ENCODE results near the gene RANGRF.

RANGRF gene

DNA sequence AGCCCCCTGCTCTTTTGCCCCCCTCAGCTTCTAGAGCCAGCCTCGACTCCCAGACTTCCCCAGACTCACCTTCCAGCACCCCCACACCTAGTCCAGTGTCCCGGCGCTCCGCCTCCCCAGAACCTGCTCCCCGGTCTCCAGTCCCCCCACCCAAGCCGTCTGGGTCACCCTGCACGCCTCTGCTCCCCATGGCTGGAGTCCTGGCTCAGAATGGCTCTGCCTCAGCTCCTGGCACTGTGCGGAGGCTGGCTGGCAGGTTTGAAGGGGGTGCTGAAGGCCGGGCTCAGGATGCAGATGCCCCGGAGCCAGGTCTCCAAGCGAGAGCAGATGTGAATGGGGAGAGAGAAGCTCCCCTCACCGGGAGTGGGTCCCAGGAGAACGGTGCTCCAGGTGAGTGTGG lies 23.8 kb downstream of the RANGRF start:
- TF ChIP-seq SIN3A (IDR thresholded peaks at IDR 0.05; ENCODE audit: borderline replicate concordance, insufficient read depth, low read length), result no peak
- TF ChIP-seq, protein P1, sequence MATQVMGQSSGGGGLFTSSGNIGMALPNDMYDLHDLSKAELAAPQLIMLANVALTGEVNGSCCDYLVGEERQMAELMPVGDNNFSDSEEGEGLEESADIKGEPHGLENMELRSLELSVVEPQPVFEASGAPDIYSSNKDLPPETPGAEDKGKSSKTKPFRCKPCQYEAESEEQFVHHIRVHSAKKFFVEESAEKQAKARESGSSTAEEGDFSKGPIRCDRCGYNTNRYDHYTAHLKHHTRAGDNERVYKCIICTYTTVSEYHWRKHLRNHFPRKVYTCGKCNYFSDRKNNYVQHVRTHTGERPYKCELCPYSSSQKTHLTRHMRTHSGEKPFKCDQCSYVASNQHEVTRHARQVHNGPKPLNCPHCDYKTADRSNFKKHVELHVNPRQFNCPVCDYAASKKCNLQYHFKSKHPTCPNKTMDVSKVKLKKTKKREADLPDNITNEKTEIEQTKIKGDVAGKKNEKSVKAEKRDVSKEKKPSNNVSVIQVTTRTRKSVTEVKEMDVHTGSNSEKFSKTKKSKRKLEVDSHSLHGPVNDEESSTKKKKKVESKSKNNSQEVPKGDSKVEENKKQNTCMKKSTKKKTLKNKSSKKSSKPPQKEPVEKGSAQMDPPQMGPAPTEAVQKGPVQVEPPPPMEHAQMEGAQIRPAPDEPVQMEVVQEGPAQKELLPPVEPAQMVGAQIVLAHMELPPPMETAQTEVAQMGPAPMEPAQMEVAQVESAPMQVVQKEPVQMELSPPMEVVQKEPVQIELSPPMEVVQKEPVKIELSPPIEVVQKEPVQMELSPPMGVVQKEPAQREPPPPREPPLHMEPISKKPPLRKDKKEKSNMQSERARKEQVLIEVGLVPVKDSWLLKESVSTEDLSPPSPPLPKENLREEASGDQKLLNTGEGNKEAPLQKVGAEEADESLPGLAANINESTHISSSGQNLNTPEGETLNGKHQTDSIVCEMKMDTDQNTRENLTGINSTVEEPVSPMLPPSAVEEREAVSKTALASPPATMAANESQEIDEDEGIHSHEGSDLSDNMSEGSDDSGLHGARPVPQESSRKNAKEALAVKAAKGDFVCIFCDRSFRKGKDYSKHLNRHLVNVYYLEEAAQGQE (IDR thresholded peaks at IDR 0.05; ENCODE audit: insufficient read depth in 1 of 2, low read depth in 2 of 2, low read length in 2 of 2), result no peak
- TF ChIP-seq FOXP2 (optimal IDR thresholded peaks at IDR 0.05; ENCODE audit: borderline replicate concordance, extremely low read depth, extremely low read length, insufficient read depth), result no peak
- no peak for TF ChIP-seq TAF1 (IDR thresholded peaks at IDR 0.05; ENCODE audit: borderline replicate concordance, insufficient read depth, low read length)
- no peak for TF ChIP-seq POLR2AphosphoS5 (IDR thresholded peaks at IDR 0.05; ENCODE audit: low read depth, low read length)

DNA sequence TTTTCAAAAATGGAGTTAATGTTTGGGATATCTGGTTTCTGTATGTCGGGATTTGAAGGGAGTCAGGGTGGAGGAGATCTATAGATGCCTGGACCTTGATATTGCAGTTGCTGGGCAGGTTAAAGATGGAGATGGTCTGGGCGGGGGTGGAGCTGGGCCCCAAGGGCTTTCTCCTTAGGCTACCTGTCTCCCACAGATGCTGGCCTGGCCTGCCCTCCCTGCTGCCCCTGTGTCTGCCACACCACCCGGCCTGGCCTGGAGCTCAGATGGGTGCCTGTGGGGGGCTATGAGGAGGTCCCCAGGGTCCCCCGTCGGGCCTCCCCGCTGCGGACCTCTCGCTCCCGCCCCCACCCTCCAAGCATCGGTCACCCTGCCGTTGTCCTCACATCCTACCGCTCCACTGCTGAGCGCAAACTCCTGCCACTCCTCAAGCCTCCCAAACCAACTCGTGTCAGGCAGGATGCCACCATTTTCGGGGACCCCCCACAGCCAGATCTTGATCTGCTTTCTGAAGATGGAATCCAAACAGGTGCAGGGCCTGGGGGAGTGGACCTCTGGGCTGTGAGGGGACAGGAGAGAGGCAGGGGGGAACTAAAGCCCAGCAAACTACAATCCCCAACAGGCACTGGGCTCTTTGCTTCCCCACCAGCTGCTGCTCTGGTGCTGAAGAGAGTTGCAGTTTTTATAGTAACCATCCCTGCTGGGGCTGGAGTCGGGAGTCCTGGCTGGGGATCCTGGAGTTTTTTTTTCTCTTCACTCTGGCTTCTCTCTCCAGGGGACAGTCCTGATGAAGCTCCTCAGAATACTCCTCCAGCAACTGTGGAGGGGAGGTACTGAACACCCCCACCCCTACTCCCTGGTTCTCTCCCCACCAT lies 24.5 kb downstream of the RANGRF start:
- TF ChIP-seq SIN3A (IDR thresholded peaks at IDR 0.05; ENCODE audit: borderline replicate concordance, insufficient read depth, low read length), result no peak
- no peak for TF ChIP-seq FOXP2 (optimal IDR thresholded peaks at IDR 0.05; ENCODE audit: borderline replicate concordance, extremely low read depth, extremely low read length, insufficient read depth)
- no peak for TF ChIP-seq POLR2AphosphoS5 (IDR thresholded peaks at IDR 0.05; ENCODE audit: low read depth, low read length)
- no peak for TF ChIP-seq TAF1 (IDR thresholded peaks at IDR 0.05; ENCODE audit: borderline replicate concordance, insufficient read depth, low read length)
- TF ChIP-seq, protein P1 (IDR thresholded peaks at IDR 0.05; ENCODE audit: insufficient read depth in 1 of 2, low read depth in 2 of 2, low read length in 2 of 2), result no peak

DNA sequence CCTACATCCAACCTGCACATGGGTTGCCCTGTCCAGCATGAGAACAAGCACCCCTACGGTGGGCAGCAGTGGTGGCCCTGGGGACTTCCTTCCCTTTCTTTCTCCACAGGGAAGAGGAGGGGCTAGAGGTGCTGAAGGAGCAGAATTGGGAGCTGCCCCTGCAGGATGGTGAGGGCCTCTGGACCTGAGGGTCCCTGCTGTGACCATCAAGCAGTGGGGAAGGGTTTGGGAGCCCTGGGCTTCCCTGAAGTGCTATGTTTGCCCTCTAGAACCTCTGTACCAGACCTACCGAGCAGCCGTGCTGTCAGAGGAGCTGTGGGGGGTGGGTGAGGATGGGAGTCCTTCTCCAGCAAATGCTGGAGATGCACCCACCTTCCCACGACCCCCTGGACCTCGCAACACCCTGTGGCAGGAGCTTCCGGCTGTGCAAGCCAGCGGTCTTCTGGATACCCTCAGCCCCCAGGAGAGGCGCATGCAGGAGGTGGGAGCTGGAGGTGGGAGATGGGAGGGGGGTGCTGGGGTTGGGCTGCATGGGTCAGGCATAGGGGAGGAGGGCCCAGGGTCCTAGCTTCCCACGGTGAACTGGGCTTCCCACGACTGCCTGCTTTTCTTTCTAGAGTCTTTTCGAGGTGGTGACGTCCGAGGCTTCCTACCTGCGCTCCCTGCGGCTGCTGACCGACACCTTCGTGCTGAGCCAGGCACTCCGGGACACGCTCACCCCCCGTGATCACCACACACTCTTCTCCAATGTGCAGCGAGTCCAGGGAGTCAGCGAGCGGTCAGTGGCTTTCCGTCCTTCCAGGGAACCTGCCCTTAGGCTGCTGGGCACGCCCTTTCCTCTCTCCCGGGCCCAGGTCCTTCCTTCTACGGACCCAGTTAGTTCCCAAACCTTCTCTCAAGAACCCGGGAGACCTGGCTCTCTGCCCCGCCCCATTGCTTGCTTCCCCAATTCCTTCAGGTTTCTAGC lies 26.6 kb downstream of the RANGRF start:
- no peak for TF ChIP-seq TAF1 (IDR thresholded peaks at IDR 0.05; ENCODE audit: borderline replicate concordance, insufficient read depth, low read length)

DNA sequence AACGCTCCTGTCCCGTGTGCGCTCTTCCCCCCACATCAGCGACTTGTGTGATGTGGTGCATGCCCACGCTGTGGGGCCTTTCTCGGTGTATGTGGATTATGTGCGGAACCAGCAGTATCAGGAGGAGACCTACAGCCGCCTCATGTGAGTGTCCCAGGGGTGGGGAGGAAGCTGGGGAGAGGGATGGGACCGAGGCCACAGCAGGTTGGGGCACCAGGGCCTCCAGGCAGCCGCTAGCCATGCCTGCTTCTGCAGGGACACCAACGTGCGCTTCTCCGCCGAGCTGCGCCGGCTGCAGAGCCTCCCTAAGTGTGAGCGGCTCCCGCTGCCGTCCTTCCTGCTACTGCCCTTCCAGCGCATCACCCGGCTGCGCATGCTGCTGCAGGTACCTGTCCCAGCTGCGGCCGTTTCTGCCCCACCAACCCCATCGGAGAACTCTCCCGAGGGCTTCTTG lies 27.3 kb downstream of the RANGRF start:
- no peak for TF ChIP-seq TAF1 (IDR thresholded peaks at IDR 0.05; ENCODE audit: borderline replicate concordance, insufficient read depth, low read length)
- no peak for TF ChIP-seq SIN3A (IDR thresholded peaks at IDR 0.05; ENCODE audit: borderline replicate concordance, insufficient read depth, low read length)
- no peak for TF ChIP-seq POLR2AphosphoS5 (IDR thresholded peaks at IDR 0.05; ENCODE audit: low read depth, low read length)
- TF ChIP-seq, protein P1 (IDR thresholded peaks at IDR 0.05; ENCODE audit: insufficient read depth in 1 of 2, low read depth in 2 of 2, low read length in 2 of 2), result no peak
- no peak for TF ChIP-seq FOXP2 (optimal IDR thresholded peaks at IDR 0.05; ENCODE audit: borderline replicate concordance, extremely low read depth, extremely low read length, insufficient read depth)
